HepG2 (cell line): ENCODE results near the gene RDH16.

Source experiments
- AHDC1 ChIP-seq: sonication (generic); formaldehyde crosslinking; IDR thresholded peaks from 2 replicates; pipeline ENCODE4 v1.5.1; 2020; ENCODE audit warnings: mild to moderate bottlenecking, missing genetic modification reagents, borderline replicate concordance
- HCFC1 ChIP-seq: fragments of 150-350 bp; IDR thresholded peaks from 2 replicates; pipeline ENCODE4 v1.6.1; 2014; ENCODE audit warnings: low read depth, low read length
- POLR2AphosphoS2 ChIP-seq: IDR thresholded peaks from 2 replicates; pipeline ENCODE4 v1.6.1; 2011; ENCODE audit warnings: low read depth, low read length, improper control_type of control experiment
- RBAK ChIP-seq: sonication (generic); formaldehyde crosslinking; IDR thresholded peaks from 2 replicates; pipeline ENCODE4 v1.5.1; 2020; ENCODE audit warnings: mild to moderate bottlenecking, missing genetic modification reagents
- RERE ChIP-seq: IDR thresholded peaks from 2 replicates; pipeline ENCODE4 v1.6.1; 2016; ENCODE audit warnings: low read depth, missing genetic modification reagents, missing compliant biosample characterization

GRCh38 chr12:56935157-56935556 lies 22.3 kb downstream of the RDH16 start:
- TF ChIP-seq RBAK (no peak), RERE (CRISPR knock-in tag) (no peak), HCFC1 (no peak), AHDC1 (CRISPR knock-in tag) (no peak), POLR2AphosphoS2 (no peak)
